IgD-negative memory B cell (primary cell): ENCODE results near the gene ADAP2. TPM values are rescaled to one million over a fixed set of nuclear protein-coding genes. Genes with fewer than 3 reads are reported as not detected.
"Not testable (repeated sequence)": the region's sequence is repeated elsewhere in the genome, so short reads cannot be mapped to it uniquely, and the experiment has no call there.

Experiments used
- H3K27ac Mint-ChIP-seq, 3 donors: one replicate each; pipeline ENCODE4 v1.8.0; 2020 to 2022; ENCODE audit warnings: mild to moderate bottlenecking in 3 of 3, mixed read lengths in 3 of 3, moderate library complexity in 1 of 3
- H3K27me3 Mint-ChIP-seq: one replicate; pipeline ENCODE4 v1.8.0; 2021; ENCODE audit warnings: mixed read lengths
- H3K36me3 Mint-ChIP-seq: one replicate; pipeline ENCODE4 v1.8.0; 2020; ENCODE audit warnings: mild to moderate bottlenecking, mixed read lengths
- H3K4me1 Mint-ChIP-seq, 3 donors: one replicate each; pipeline ENCODE4 v1.8.0; 2020 to 2022; ENCODE audit warnings: mixed read lengths in 3 of 3, mild to moderate bottlenecking in 1 of 3
- H3K4me3 Mint-ChIP-seq, 4 donors: one replicate each; pipeline ENCODE4 v1.8.0; 2020 to 2022; ENCODE audit warnings: mild to moderate bottlenecking in 4 of 4, mixed read lengths in 4 of 4, moderate library complexity in 3 of 4
- H3K9me3 Mint-ChIP-seq, 3 donors: one replicate each; pipeline ENCODE4 v1.8.0; 2020 to 2021; ENCODE audit warnings: mixed read lengths in 3 of 3, mild to moderate bottlenecking in 1 of 3
- polyA plus RNA-seq: library from polyadenylated mRNA; unstranded; fragments of 300-500 nt; fragmentation: Illumina TruSeq; gene quantifications from one replicate; pipeline ENCODE4 v1.2.3, GENCODE V29; 2021

The ADAP2 gene
- polyA plus RNA-seq, 1 donor from 2014 or later, result 5.0 TPM

DNA sequence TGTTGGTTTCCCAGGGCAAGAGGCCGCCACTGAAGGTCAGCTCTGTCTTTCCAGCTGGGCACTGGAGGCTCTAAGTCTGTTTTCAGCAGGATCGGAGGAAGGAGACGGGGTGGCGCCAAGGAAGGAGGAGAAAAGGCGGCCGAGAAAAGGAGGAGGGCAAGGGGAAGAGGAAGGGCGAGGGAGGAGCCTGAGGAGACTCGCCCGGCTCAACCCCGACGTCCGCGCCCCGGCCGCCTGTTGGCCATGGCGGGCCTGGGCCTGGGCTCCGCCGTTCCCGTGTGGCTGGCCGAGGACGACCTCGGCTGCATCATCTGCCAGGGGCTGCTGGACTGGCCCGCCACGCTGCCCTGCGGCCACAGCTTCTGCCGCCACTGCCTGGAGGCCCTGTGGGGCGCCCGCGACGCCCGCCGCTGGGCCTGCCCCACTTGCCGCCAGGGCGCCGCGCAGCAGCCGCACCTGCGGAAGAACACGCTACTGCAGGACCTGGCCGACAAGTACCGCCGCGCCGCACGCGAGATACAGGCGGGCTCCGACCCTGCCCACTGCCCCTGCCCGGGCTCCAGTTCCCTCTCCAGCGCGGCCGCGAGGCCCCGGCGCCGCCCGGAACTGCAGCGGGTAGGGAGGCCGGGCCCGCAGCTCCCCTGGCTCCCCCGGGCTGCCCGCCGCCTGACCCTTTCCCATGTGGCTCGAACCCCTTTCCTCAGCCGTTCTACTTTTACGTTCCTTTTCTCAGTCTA lies 49.3 kb downstream of the ADAP2 start, which contains the start of gene RNF135:
Gene RNF135, plus strand, starts transcription at position 209 of the 737 bp plus-strand sequence. Its CDS starts 35 bp downstream, at position 244.
- Mint-ChIP-seq H3K36me3 (peaks cover 8% of the 10 kb centered on the region), H3K27ac (peak within 1 kb of the TSS; percentile 96 to 98 (median 97)), H3K4me3 (peak within 1 kb of the TSS; percentile 90 to 99 (median 96)), H3K4me1 (peaks cover 36 to 44% (median 40%) of the 10 kb centered on the region in 3 donors), H3K9me3 (peaks cover 0 to 4% (median 2%) of the 10 kb centered on the region in 3 donors), H3K27me3 (peaks cover 2% of the 10 kb centered on the region)

DNA sequence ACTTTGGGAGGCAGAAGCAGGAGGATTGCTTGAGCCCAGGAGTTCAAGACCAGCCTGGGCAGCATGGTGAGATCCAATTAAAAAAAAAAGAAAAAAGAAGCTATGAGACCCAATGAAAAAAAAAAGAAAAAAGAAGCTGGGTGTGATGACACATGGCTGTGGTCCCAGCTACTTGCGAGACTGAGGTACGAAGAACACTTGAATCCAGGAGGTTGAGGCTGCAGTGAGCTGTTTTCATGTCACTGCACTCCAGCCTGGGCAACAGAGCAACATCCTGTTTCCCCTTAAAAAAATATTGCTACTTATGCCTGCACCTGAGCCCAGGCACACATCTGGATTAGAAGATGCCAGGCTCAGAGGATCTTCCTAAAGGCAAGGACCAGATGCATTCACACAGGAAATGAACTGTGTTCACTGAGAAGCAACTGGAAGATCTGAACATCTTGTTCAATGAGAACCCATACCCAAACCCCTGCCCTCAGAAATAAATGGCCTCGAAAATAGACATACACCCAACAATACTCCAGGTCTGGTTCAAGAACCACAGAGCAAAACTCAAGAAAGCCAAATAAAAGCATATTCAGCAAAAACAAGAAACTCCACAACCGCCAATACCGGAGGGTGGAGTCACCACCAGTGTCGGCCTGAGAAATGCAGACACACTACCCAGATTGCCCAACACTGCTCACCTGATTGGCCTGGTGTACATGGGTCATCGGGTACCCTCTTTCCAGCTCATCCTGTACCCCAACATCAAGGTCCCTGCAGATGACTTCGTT lies 53.5 kb downstream of the ADAP2 start:
- H3K36me3 Mint-ChIP-seq, result peaks cover 8% of the 10 kb centered on the region
- H3K9me3 Mint-ChIP-seq, result peaks cover 0 to 4% (median 2%) of the 10 kb centered on the region in 3 donors
- peaks cover 31 to 39% (median 31%) of the 10 kb centered on the region in 3 donors for H3K4me1 Mint-ChIP-seq
- H3K27me3 Mint-ChIP-seq, result no peaks in the 10 kb centered on the region
- H3K4me3 Mint-ChIP-seq, result peak overlapping the region in 3 of 4 donors; percentile 10 to 41 (median 32)
- H3K27ac Mint-ChIP-seq, result no peak overlapping the region

DNA sequence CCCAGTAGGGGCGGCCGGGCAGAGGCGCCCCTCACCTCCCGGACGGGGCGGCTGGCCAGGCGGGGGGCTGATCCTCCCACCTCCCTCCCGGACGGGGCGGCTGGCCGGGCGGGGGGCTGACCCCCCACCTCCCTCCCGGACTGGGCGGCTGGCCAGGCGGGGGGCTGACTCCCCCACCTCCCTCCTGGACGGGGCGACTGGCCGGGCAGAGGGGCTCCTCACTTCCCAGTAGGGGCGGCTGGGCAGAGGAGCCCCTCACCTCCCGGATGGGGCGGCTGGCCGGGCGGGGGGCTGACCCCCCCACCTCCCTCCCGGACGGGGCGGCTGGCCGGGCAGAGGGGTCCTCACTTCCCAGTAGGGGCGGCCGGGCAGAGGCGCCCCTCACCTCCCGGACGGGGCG lies 58.2 kb downstream of the ADAP2 start:
- H3K9me3 Mint-ChIP-seq, H3K27ac Mint-ChIP-seq, H3K4me3 Mint-ChIP-seq, H3K36me3 Mint-ChIP-seq, H3K27me3 Mint-ChIP-seq: not testable (repeated sequence)
- H3K4me1 Mint-ChIP-seq, result peaks cover 31 to 37% (median 32%) of the 10 kb centered on the region in 3 donors

DNA sequence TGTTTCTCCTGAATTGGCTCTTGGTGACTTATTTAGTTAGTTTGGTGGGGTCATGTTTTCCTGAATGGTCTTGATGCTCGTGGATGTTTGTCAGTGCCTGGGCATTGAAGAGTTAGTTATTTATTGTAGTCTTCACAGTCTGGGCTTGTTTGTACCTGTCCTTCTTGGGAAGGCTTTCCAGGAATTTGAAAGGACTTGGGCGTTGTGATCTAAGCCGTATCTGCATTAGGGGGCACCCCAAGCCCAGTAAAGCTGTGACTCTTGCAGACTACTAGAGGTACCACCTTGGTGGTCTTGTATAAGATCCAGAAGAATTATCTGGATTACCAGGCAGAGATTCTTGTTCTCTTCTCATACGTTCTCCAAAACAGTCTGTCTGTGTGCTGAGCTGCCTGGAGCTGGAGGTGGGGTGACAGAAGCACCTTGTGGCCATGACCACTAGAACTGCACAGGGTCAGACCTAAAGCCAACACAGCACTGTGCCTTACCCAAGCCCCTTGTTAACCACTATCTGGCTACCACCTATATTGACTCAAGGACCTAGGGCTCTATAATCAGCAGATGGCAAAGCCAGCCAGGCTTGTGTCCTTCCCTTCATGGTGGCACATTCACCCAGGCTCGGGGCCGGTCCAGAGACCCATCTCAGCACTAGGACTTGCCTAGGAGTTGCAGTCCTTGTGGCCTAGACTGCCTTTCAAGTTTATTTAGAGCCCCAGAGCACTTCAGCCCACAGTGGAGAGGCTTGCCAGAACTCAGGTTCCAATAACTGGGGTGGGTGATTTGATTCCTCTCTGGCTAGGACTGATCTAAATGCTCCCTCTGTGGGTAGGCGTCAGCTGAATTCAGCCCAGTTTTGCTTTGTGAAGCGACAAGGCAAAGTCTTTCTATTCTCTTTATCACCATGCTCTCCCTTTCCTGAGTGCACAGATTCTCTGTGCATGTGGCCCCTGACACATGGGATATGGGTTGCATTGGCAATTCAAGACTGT lies 60.1 kb downstream of the ADAP2 start:
- H3K9me3 Mint-ChIP-seq, result no peaks in the 10 kb centered on the region
- no peak overlapping the region for H3K4me3 Mint-ChIP-seq
- no peak overlapping the region for H3K27ac Mint-ChIP-seq

DNA sequence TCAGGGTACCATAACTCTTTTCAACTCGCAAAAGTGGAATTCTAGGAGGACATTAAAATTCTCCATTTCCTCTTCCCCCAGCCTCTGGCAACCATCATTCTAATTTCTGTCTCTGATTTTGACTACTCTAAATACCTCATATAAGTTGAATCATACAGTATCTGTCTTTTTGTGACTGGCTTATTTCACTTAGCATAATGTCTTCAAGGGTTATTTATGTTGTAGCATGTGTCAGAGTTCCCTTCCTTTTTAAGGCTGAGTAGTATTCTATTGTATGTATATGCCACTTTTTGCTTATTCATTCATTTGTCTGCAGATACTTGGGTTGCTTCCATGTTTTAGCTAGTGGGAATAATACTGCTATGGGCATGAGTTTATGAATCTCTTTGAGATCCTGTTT lies 61.1 kb downstream of the ADAP2 start:
- peak overlapping the region in 1 of 3 donors; percentile 54 for H3K27ac Mint-ChIP-seq
- no peaks in the 10 kb centered on the region for H3K9me3 Mint-ChIP-seq
- H3K27me3 Mint-ChIP-seq, result no peaks in the 10 kb centered on the region
- H3K4me3 Mint-ChIP-seq, result no peak overlapping the region
- peaks cover 19 to 22% (median 20%) of the 10 kb centered on the region in 3 donors for H3K4me1 Mint-ChIP-seq
- peaks cover 3% of the 10 kb centered on the region for H3K36me3 Mint-ChIP-seq

More for the DNA sequence above, 60.1 kb downstream of the ADAP2 start:
- H3K27me3 Mint-ChIP-seq, result no peaks in the 10 kb centered on the region
- peaks cover 3% of the 10 kb centered on the region for H3K36me3 Mint-ChIP-seq
- peaks cover 21 to 25% (median 21%) of the 10 kb centered on the region in 3 donors for H3K4me1 Mint-ChIP-seq

DNA sequence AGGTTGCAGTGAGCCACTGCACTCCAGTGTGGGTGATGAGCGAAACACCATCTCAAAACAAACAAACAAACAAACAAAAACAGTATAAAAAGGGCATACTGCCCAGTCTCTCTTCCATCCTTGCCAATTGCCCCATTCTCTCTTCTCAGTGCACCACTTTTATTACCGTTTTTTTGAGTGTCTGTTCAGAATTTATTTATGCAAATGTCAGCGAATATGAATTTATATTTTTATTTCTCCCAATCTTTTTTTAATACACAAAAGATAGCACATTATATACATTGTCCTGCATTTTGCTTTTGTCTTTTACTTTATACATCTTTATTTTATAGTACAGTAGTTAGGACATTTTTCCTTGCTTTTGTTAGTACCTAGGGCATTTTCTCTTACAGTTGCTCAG lies 68.7 kb downstream of the ADAP2 start:
- no peak overlapping the region for H3K27ac Mint-ChIP-seq

DNA sequence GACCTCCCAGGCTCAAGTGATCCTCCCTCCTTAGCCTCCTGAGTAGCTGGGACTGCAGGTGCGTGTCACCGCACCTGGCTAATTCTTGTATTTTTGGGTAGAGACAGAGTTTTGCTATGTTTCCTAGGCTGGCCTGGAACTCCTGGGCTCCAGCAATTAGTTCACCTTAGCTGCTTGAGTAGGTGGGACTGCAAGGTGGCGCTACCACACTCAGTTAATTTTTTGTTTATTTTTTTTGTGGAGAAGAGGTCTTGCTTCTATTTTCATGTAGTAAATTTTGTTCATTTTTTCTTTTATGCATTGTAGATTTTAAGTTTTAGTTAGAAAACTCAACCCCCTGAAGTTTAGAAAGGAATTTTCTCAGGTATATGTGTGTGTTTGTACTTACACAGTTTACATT lies 70.8 kb downstream of the ADAP2 start:
- H3K9me3 Mint-ChIP-seq, result no peaks in the 10 kb centered on the region
- H3K4me3 Mint-ChIP-seq, result no peak overlapping the region

More for the DNA sequence above, 68.7 kb downstream of the ADAP2 start:
- H3K9me3 Mint-ChIP-seq, result no peaks in the 10 kb centered on the region
- peaks cover 0 to 2% (median 0%) of the 10 kb centered on the region in 3 donors for H3K4me1 Mint-ChIP-seq
- no peak overlapping the region for H3K4me3 Mint-ChIP-seq
- no peaks in the 10 kb centered on the region for H3K27me3 Mint-ChIP-seq
- peaks cover 6% of the 10 kb centered on the region for H3K36me3 Mint-ChIP-seq

DNA sequence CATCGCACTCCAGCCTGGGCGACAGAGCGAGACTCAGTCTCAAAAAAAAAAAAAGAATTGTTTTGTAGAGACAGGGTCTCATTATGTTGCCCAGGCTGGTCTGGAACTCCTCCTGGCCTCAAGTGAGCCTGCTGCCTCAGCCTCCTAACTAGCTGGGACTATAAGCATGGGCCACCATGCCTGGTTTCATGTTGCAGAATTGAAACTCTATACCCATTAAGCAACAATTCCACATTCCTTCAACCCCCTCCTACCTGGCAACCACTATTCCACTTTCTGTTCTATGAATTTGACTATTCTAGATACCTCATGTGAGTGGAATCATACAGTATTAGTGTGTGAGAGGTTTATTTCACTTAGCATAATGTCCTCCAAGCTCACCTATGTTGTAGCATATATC lies 73.6 kb downstream of the ADAP2 start:
- Mint-ChIP-seq H3K36me3 (peaks cover 9% of the 10 kb centered on the region), H3K27me3 (no peaks in the 10 kb centered on the region), H3K4me3 (no peak overlapping the region), H3K4me1 (no peaks in the 10 kb centered on the region), H3K9me3 (no peaks in the 10 kb centered on the region), H3K27ac (no peak overlapping the region)

More for the DNA sequence above, 70.8 kb downstream of the ADAP2 start:
- Mint-ChIP-seq H3K36me3 (peaks cover 6% of the 10 kb centered on the region), H3K4me1 (no peaks in the 10 kb centered on the region), H3K27ac (peak overlapping the region in 1 of 3 donors; percentile 57), H3K27me3 (no peaks in the 10 kb centered on the region)

DNA sequence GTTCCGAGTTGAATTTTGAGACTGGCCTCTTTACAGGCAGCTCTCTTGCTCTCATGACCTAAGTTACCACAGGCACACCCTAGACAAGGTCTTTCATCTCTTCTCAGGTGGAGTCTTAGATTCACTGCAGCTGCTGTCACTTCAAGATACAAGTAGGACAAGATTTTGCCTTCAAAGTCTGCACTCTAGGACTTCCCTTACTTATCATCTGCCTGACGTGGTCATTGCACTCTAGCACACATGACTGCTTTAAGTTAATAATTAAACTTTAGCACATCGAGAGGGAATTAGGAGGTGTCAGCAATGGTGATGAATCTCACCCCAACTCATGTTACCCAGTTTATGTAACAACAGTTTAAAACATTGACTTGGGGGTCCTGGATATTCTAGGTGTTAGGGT lies 74.7 kb downstream of the ADAP2 start:
- Mint-ChIP-seq H3K9me3 (no peaks in the 10 kb centered on the region), H3K27me3 (no peaks in the 10 kb centered on the region), H3K36me3 (peaks cover 6% of the 10 kb centered on the region), H3K4me3 (no peak overlapping the region), H3K27ac (no peak overlapping the region), H3K4me1 (no peaks in the 10 kb centered on the region)

DNA sequence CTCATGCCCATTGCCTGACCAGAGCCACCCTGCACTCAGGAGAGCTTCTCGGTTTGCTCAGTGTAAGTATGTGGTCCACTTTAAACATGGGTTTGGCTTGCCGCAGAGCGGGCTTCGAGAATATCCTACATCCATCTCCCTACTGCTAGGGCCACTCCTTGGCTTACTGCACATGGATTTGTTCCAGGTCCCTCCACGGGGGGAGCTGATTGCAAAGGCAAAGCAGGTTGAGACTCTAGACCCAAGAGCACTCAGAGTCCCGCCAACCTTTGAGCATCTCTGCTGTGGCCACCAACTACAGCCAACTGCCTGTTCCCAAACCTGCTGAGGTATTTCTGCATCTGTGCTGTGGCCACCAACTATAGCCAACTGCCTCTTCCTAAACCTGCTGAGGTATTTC lies 75.5 kb downstream of the ADAP2 start:
- Mint-ChIP-seq H3K27ac (no peak overlapping the region), H3K27me3 (no peaks in the 10 kb centered on the region), H3K36me3 (peaks cover 6% of the 10 kb centered on the region), H3K4me1 (peaks cover 0 to 6% (median 0%) of the 10 kb centered on the region in 3 donors), H3K9me3 (no peaks in the 10 kb centered on the region), H3K4me3 (no peak overlapping the region)

DNA sequence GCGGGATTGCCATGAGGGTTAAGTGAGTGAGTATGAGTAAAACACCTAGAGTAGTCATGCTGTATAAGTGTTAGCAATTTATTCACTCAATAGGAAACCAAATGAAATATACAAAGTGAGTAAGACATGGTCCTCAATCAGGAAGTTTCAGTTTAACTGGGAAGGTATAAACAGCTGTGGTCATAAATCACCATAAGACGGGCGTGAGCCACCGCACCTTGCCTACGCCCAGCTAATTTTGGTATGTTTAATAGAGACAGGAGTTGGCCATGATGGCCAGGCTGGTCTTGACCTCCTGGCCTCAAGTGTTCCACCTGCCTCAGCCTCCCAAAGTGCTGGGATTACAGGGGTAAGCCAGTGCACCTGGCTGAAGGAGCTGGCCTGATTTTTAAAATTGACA lies 76.1 kb downstream of the ADAP2 start:
- H3K36me3 Mint-ChIP-seq, result peaks cover 8% of the 10 kb centered on the region
- peaks cover 0 to 6% (median 0%) of the 10 kb centered on the region in 3 donors for H3K4me1 Mint-ChIP-seq
- H3K4me3 Mint-ChIP-seq, result no peak overlapping the region
- H3K27me3 Mint-ChIP-seq, result no peaks in the 10 kb centered on the region
- no peak overlapping the region for H3K27ac Mint-ChIP-seq
- no peaks in the 10 kb centered on the region for H3K9me3 Mint-ChIP-seq

DNA sequence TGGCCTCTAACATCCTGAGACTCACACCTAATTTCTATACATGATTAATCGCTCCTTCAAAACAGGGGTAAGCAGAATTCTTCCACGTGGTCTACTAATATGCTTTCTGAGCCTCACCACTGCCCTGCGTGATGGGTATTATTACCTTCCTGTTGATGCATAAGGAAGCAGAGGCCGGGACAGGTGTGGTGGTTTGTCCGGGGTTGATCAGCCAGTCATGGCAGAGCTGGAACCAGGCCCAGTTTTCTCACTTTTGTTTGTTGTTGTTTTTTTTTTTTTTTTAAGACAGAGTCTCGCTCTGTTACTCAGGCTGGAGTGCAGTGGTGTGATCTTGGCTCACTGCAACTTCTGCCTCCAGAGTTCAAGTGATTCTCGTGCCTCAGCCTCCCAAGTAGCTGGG lies 80.3 kb downstream of the ADAP2 start:
- Mint-ChIP-seq H3K4me1 (peaks cover 2 to 10% (median 2%) of the 10 kb centered on the region in 3 donors), H3K36me3 (peaks cover 8% of the 10 kb centered on the region), H3K27me3 (no peaks in the 10 kb centered on the region), H3K9me3 (no peaks in the 10 kb centered on the region), H3K4me3 (peak overlapping the region in 1 of 4 donors; percentile 27), H3K27ac (peak overlapping the region in 1 of 3 donors; percentile 63)

DNA sequence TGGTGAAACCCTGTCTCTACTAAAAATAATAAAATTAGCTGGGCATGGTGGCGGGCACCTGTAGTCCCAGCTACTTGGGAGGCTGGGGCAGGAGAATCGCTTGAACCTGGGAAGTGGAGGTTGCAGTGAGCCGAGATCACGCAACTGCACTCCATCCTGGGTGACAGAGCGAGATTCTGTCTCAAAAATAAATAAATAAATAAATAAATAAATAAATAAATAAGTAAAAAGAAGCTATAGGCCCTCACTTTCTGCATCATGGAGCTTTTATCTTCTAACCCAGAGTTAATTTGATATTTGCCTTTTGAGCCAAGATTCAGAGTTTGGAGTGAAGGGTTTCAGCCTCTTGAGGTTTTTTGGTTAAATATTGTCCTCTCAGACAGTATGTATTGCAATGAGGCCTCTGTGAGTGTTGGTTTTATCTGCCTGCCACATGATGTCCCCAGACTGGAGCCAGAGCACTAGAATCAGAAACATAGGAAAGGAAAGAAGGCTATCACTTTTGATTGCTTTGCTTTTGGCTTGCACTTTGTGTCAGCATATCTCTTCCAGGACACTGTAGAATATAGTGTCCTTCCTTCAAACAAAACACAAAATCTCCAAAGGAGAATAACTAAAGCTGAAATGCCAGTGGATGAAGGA lies 81.6 kb downstream of the ADAP2 start:
- Mint-ChIP-seq H3K4me1 (peaks cover 10 to 16% (median 12%) of the 10 kb centered on the region in 3 donors), H3K9me3 (no peaks in the 10 kb centered on the region), H3K36me3 (peaks cover 8% of the 10 kb centered on the region), H3K4me3 (no peak overlapping the region), H3K27me3 (no peaks in the 10 kb centered on the region), H3K27ac (no peak overlapping the region)

DNA sequence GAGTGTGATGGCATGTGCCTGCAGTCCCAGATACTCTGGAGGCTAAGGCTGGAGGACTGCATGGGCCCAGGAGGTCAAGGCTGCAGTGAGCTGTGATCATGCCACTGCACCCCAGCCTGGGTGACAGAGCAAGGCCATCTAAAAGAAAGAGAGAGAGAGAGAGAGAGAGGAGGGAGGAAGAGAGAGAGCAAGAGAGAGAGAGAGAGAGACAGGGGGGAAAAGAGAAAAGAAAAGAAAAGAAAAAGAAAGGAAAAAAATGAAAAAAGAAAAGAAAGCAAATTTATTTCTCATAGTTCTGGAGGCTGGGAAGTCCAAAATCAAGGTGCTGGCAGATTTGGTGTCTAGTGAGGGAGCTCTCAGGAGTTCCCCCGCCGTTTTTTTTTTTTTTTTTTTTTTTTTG lies 82.4 kb downstream of the ADAP2 start:
- Mint-ChIP-seq H3K27ac (peak overlapping the region in 1 of 3 donors; percentile 35), H3K4me1 (peaks cover 13 to 21% (median 15%) of the 10 kb centered on the region in 3 donors), H3K27me3 (no peaks in the 10 kb centered on the region), H3K4me3 (no peak overlapping the region), H3K36me3 (peaks cover 8% of the 10 kb centered on the region), H3K9me3 (no peaks in the 10 kb centered on the region)
